ENCODE measurements around the gene ST3GAL2.
"Not testable (repeated sequence)": the region's sequence is repeated elsewhere in the genome, so short reads cannot be mapped to it uniquely, and the experiment has no call there.

- not testable (repeated sequence) for TF ChIP-seq TBL1XR1 (IDR thresholded peaks at IDR 0.05; ENCODE audit: low read length in 2 of 2); CEBPB (tag; IDR thresholded peaks at IDR 0.05); ZNF184 (CRISPR knock-in tag; IDR thresholded peaks at IDR 0.05); POLR2A (conservative IDR thresholded peaks at IDR 0.05); ZNF274 (IDR thresholded peaks at IDR 0.05; ENCODE audit: borderline replicate concordance, low read depth, low read length); HIVEP1 (CRISPR knock-in tag; IDR thresholded peaks at IDR 0.05); ZNF778 (CRISPR knock-in tag; IDR thresholded peaks at IDR 0.05); KAT7 (CRISPR knock-in tag; IDR thresholded peaks at IDR 0.05; ENCODE audit: borderline replicate concordance); CTCF (IDR thresholded peaks at IDR 0.05 in 2 of 3, conservative IDR thresholded peaks at IDR 0.05 in 1 of 3; ENCODE audit: insufficient read depth in 2 of 3, low read depth in 1 of 3, low read length in 3 of 3); HOXB6 (CRISPR knock-in tag; IDR thresholded peaks at IDR 0.05; ENCODE audit: borderline replicate concordance); ZNF134 (CRISPR knock-in tag; conservative IDR thresholded peaks at IDR 0.05)
Observed at GRCh38 chr16:70406104-70406503, 32.8 kb downstream of the ST3GAL2 start.

Measured in K562 (cell line).